ENCODE measurements around the gene ETS1.

Gene ETS1

GRCh38 chr11:128437136-128437535 lies 150.2 kb downstream of the ETS1 start:
- CTCF ChIA-PET = interaction anchor here (0.6 kb wide), 1 partner anchor 72 kb away, joined by 4 read pairs; no protein-coding TSS in a partner anchor
- POLR2A ChIA-PET (ENCODE audit: low non-redundant PET) = no interaction called here
- no peak for TF ChIP-seq CTCF (conservative IDR thresholded peaks at IDR 0.05; ENCODE audit: low read depth)
- DNase-seq (ENCODE audit: low spot score) = no peak
- H3K27ac ChIP-seq = no peak overlapping the region

- TF ChIP-seq CTCF (conservative IDR thresholded peaks at IDR 0.05; ENCODE audit: low read depth) = no peak
- POLR2A ChIA-PET (ENCODE audit: low non-redundant PET) = no interaction called here
- H3K27ac ChIP-seq = no peak overlapping the region
- no peak for DNase-seq (ENCODE audit: low spot score)
- CTCF ChIA-PET = interaction anchor here (0.7 kb wide), 1 partner anchor 552 kb away, joined by 3 read pairs; no protein-coding TSS in a partner anchor
These were observed 152.5 kb downstream of the ETS1 start for GRCh38 chr11:128434818-128435217.

- no peak for DNase-seq (ENCODE audit: low spot score)
- no peak for TF ChIP-seq CTCF (conservative IDR thresholded peaks at IDR 0.05; ENCODE audit: low read depth)
- CTCF ChIA-PET = no interaction called here
- H3K27ac ChIP-seq = no peak overlapping the region
- POLR2A ChIA-PET (ENCODE audit: low non-redundant PET) = no interaction called here
These were observed 152.9 kb downstream of the ETS1 start for GRCh38 chr11:128434411-128434810.

- no peak for DNase-seq (ENCODE audit: low spot score)
- ChIA-PET CTCF (interaction anchor here (0.6 kb wide), 1 partner anchor 26 kb away, joined by 4 read pairs; no protein-coding TSS in a partner anchor), POLR2A (ENCODE audit: low non-redundant PET) (no interaction called here)
- H3K27ac ChIP-seq = no peak overlapping the region
- TF ChIP-seq CTCF (conservative IDR thresholded peaks at IDR 0.05; ENCODE audit: low read depth) = no peak
These were observed 154.4 kb downstream of the ETS1 start for GRCh38 chr11:128432926-128433325.

- TF ChIP-seq CTCF (conservative IDR thresholded peaks at IDR 0.05; ENCODE audit: low read depth) = no peak
- H3K27ac ChIP-seq = no peak overlapping the region
- no peak for DNase-seq (ENCODE audit: low spot score)
- ChIA-PET POLR2A (ENCODE audit: low non-redundant PET) (no interaction called here), CTCF (interaction anchor here (0.5 kb wide), 1 partner anchor 11 kb away, joined by 5 read pairs; no protein-coding TSS in a partner anchor)
These were observed 155.4 kb downstream of the ETS1 start for GRCh38 chr11:128431931-128432330.

- POLR2A ChIA-PET (ENCODE audit: low non-redundant PET) = no interaction called here
- no peak overlapping the region for H3K27ac ChIP-seq
- no peak for TF ChIP-seq CTCF (conservative IDR thresholded peaks at IDR 0.05; ENCODE audit: low read depth)
- no peak for DNase-seq (ENCODE audit: low spot score)
- CTCF ChIA-PET = interaction anchor here (0.7 to 1.1 kb wide), 3 partner anchors 20 to 425 kb away, joined by 3 read pairs; no protein-coding TSS in a partner anchor
These were observed 158.4 kb downstream of the ETS1 start for GRCh38 chr11:128428935-128429334.
